Caco-2 (cell line): Measurements from ENCODE around the gene SHISA8. TPM values are rescaled to one million over a fixed set of nuclear protein-coding genes. Genes with fewer than 3 reads are reported as not detected.
A peak's percentile ranks its signal among the peaks of the same experiment; 100 is the strongest.

Source experiments
- BruUV-seq: library from RNA; stranded (reverse); fragments of 400-500 nt; replicated peaks from 2 replicates; lab custom pipeline; 2021; lab: Mats Ljungman, UMichigan
- CTCF ChIA-PET: fragments of 300-600 bp; sonication (Branson Sonifier 250); formaldehyde crosslinking; loops from one replicate; lab custom pipeline; 2022; ENCODE audit warnings: antibody characterized with exemption; lab: Charles Lee
- POLR2A ChIA-PET: fragments of 300-600 bp; sonication (Branson Sonifier 250); formaldehyde crosslinking; loops from one replicate; lab custom pipeline; 2022; ENCODE audit warnings: antibody characterized with exemption; lab: Charles Lee
- DNase-seq, 2 experiments: peaks; one replicate each; pipeline versions ENCODE4 v3.0.0 to v3.0.0-alpha.2; 2020 to 2022
- H3K27me3 ChIP-seq: replicated peaks from 2 replicates; pipeline ENCODE4 v1.6.0; 2011; ENCODE audit warnings: low read length; ENCODE audit not compliant: control insufficient read depth, insufficient read depth
- H3K36me3 ChIP-seq: 2 replicates; pipeline ENCODE4 v1.5.1; 2011; ENCODE audit warnings: low read length; ENCODE audit not compliant: control insufficient read depth, insufficient read depth
- H3K4me1 ChIP-seq: fragments of 250-450 bp; sonication (Bioruptor Pico); 2 replicates; pipeline ENCODE4 v1.5.1; 2020; ENCODE audit warnings: mild to moderate bottlenecking
- H3K4me3 ChIP-seq: 2 replicates; pipeline ENCODE4 v1.5.1; 2011; ENCODE audit warnings: low read depth, mild to moderate bottlenecking, control low read depth, low read length
- H3K9me3 ChIP-seq: fragments of 250-450 bp; sonication (Bioruptor Pico); 2 replicates; pipeline ENCODE4 v1.5.1; 2020; ENCODE audit warnings: mild to moderate bottlenecking, moderate library complexity
- H3K27ac Mint-ChIP-seq: one replicate; pipeline ENCODE4 v1.8.0; 2022; ENCODE audit warnings: mixed read lengths; ENCODE audit not compliant: unreplicated experiment
- H3K27me3 Mint-ChIP-seq: one replicate; pipeline ENCODE4 v1.8.0; 2022; ENCODE audit warnings: mixed read lengths; ENCODE audit not compliant: insufficient read depth, unreplicated experiment
- H3K36me3 Mint-ChIP-seq: one replicate; pipeline ENCODE4 v1.8.0; 2022; ENCODE audit warnings: mild to moderate bottlenecking, mixed read lengths; ENCODE audit not compliant: insufficient read depth, unreplicated experiment
- H3K4me1 Mint-ChIP-seq: one replicate; pipeline ENCODE4 v1.8.0; 2022; ENCODE audit warnings: low read depth, mixed read lengths; ENCODE audit not compliant: unreplicated experiment
- H3K4me3 Mint-ChIP-seq: one replicate; pipeline ENCODE4 v1.8.0; 2022; ENCODE audit warnings: mild to moderate bottlenecking, moderate library complexity, mixed read lengths; ENCODE audit not compliant: unreplicated experiment
- H3K9me3 Mint-ChIP-seq: one replicate; pipeline ENCODE4 v1.8.0; 2022; ENCODE audit warnings: mixed read lengths; ENCODE audit not compliant: unreplicated experiment
- CTCF ChIP-seq, 2 experiments: fragments of 200-600 bp in 1 of 2; IDR thresholded peaks; 1 replicate in 1 of 2; 2 replicates in 1 of 2; pipeline versions ENCODE4 v1.5.1 to v1.8.0; 2011 to 2022; ENCODE audit warnings: antibody characterized with exemption in 1 of 2, control low read depth in 1 of 2, inconsistent platforms in 1 of 2, low read depth in 1 of 2, low read length in 1 of 2, mild to moderate bottlenecking in 1 of 2, moderate library complexity in 1 of 2; ENCODE audit not compliant: insufficient read depth in 1 of 2, severe bottlenecking in 1 of 2, unreplicated experiment in 1 of 2
- intact Hi-C: fragments of 100-400 bp; cut with micrococcal nuclease; formaldehyde crosslinking; loops from one replicate; pipeline ENCODE4 v1.10.0; 2022; ENCODE audit not compliant: unreplicated experiment
- total RNA-seq: library from RNA; stranded (reverse); gene quantifications from 2 replicates; pipeline ENCODE4 v1.2.3, GENCODE V29; 2022

SHISA8 gene
- total RNA-seq, 1 experiment from 2014 or later, result 1.4 TPM

GRCh38 chr22:41910050-41911000 lies 4.5 kb downstream of the SHISA8 start:
- CTCF ChIA-PET, result interaction anchor here (1.5 kb wide), 1 partner anchor 31 kb away, joined by 4 read pairs; no protein-coding TSS in a partner anchor
- H3K27ac Mint-ChIP-seq, result no peak overlapping the region
- Histone ChIP-seq H3K9me3 (no peaks in the 10 kb centered on the region), H3K36me3 (no peaks in the 10 kb centered on the region; the same call in 1 of the 2 replicates), H3K27me3 (no peaks in the 10 kb centered on the region; the same call in 1 of the 2 replicates), H3K4me1 (no peaks in the 10 kb centered on the region), H3K4me3 (peak overlapping the region; percentile 37)
- H3K4me1 Mint-ChIP-seq, result peaks cover 7% of the 10 kb centered on the region
- TF ChIP-seq CTCF (IDR thresholded peaks at IDR 0.05; ENCODE audit: insufficient read depth in 1 of 2, low read depth in 1 of 2, low read length in 1 of 2, severe bottlenecking in 1 of 2, unreplicated experiment in 1 of 2), result no peak
- H3K4me3 Mint-ChIP-seq, result peak overlapping the region; percentile 69
- BruUV-seq, result no TSS peak
- peaks cover 13% of the 10 kb centered on the region for H3K27me3 Mint-ChIP-seq
- H3K9me3 Mint-ChIP-seq, result no peaks in the 10 kb centered on the region
- POLR2A ChIA-PET, result no interaction called here
- peaks cover 49% of the 10 kb centered on the region for H3K36me3 Mint-ChIP-seq
- intact Hi-C loops, result no loop called here
- no peak for DNase-seq

- intact Hi-C loops, result no loop called here
- Histone ChIP-seq H3K9me3 (no peaks in the 10 kb centered on the region), H3K4me3 (no peak overlapping the region), H3K36me3 (no peaks in the 10 kb centered on the region; the same call in 1 of the 2 replicates), H3K4me1 (no peaks in the 10 kb centered on the region), H3K27me3 (no peaks in the 10 kb centered on the region; the same call in 1 of the 2 replicates)
- ChIA-PET CTCF (interaction anchor here (1.5 kb wide), 1 partner anchor 32 kb away, joined by 4 read pairs; no protein-coding TSS in a partner anchor), POLR2A (no interaction called here)
- H3K27ac Mint-ChIP-seq, result no peak overlapping the region
- no TSS peak for BruUV-seq
- peaks cover 7% of the 10 kb centered on the region for H3K4me1 Mint-ChIP-seq
- DNase-seq, result no peak
- TF ChIP-seq CTCF (IDR thresholded peaks at IDR 0.05; ENCODE audit: insufficient read depth in 1 of 2, low read depth in 1 of 2, low read length in 1 of 2, severe bottlenecking in 1 of 2, unreplicated experiment in 1 of 2), result no peak
- peaks cover 58% of the 10 kb centered on the region for H3K36me3 Mint-ChIP-seq
- peaks cover 13% of the 10 kb centered on the region for H3K27me3 Mint-ChIP-seq
- H3K4me3 Mint-ChIP-seq, result peak overlapping the region; percentile 31
- H3K9me3 Mint-ChIP-seq, result no peaks in the 10 kb centered on the region
These were observed 5.4 kb downstream of the SHISA8 start for GRCh38 chr22:41909310-41910049.
